Thymus (tissue), 11 donors: ENCODE results near the gene LYRM4. TPM values are rescaled to one million over a fixed set of nuclear protein-coding genes. Genes with fewer than 3 reads are reported as not detected.

Source experiments
- DNase-seq, 9 donors: peaks; one replicate each; pipeline ENCODE4 v3.0.0-alpha.2; 2013; ENCODE audit warnings: low spot score in 9 of 9, low read depth in 6 of 9, missing footprints in 1 of 9
- H3K27ac ChIP-seq, 2 donors: one replicate each; pipeline ENCODE4 v1.5.1; 2013; ENCODE audit warnings: control low read depth in 1 of 2, low read depth in 1 of 2, low read length in 1 of 2, mild to moderate bottlenecking in 1 of 2, moderate library complexity in 1 of 2
- H3K27me3 ChIP-seq, 2 donors: one replicate each; pipeline ENCODE4 v1.5.1; 2013; ENCODE audit warnings: low read length in 1 of 2; ENCODE audit not compliant: control insufficient read depth in 2 of 2, insufficient read depth in 1 of 2
- H3K36me3 ChIP-seq, 2 donors: one replicate each; pipeline ENCODE4 v1.5.1; 2013; ENCODE audit warnings: low read length in 1 of 2, mild to moderate bottlenecking in 1 of 2, moderate library complexity in 1 of 2; ENCODE audit not compliant: control insufficient read depth in 2 of 2, insufficient read depth in 2 of 2
- H3K4me1 ChIP-seq, 2 donors: one replicate each; pipeline ENCODE4 v1.5.1; 2013; ENCODE audit warnings: low read length in 2 of 2; ENCODE audit not compliant: control insufficient read depth in 2 of 2, insufficient read depth in 2 of 2
- H3K4me3 ChIP-seq, 2 donors: one replicate each; pipeline ENCODE4 v1.5.1; 2013; ENCODE audit warnings: low read length in 2 of 2, control low read depth in 1 of 2, mild to moderate bottlenecking in 1 of 2
- H3K9me3 ChIP-seq, 2 donors: one replicate each; pipeline ENCODE4 v1.5.1; 2013; ENCODE audit warnings: low read length in 1 of 2, mild to moderate bottlenecking in 1 of 2; ENCODE audit not compliant: control insufficient read depth in 2 of 2, insufficient read depth in 1 of 2
- WGBS: extraction: QIAGEN DNeasy Blood & Tissue Kit; methylation state at CpG from one replicate; pipeline ENCODE4 v1.1.7; 2013; 5-methylcytosine and 5-hydroxymethylcytosine counted together
- polyA plus RNA-seq: library from polyadenylated mRNA; stranded (reverse); fragments of 200-250 nt; gene quantifications from one replicate; pipeline ENCODE4 v1.2.3, GENCODE V29; 2013
- total RNA-seq: library from RNA; stranded (reverse); fragments of 120-200 nt; gene quantifications from one replicate; pipeline ENCODE4 v1.2.4, GENCODE V29; 2013
- donor health status: healthy.

Gene LYRM4
- total and polyA plus RNA-seq, 2 donors = 31.6 to 33.7 TPM

GRCh38 chr6:5206920-5207561, 53.7 kb downstream of the LYRM4 start:
- Histone ChIP-seq H3K4me3 (no peak overlapping the region), H3K27ac (no peak overlapping the region), H3K27me3 (no peaks in the 10 kb centered on the region), H3K4me1 (peaks cover 0 to 6% of the 10 kb centered on the region in 2 donors), H3K9me3 (no peaks in the 10 kb centered on the region), H3K36me3 (no peaks in the 10 kb centered on the region)
- DNase-seq = no peak
- WGBS = 96% methylated on average over 6 of the region's 6 CpGs

GRCh38 chr6:5205877-5206850, 54.6 kb downstream of the LYRM4 start:
- WGBS = 89% methylated on average over 7 of the region's 7 CpGs
- no peaks in the 10 kb centered on the region for H3K27me3 ChIP-seq

GRCh38 chr6:5205035-5205507, 55.7 kb downstream of the LYRM4 start:
- DNase-seq = no peak
- no peaks in the 10 kb centered on the region for H3K27me3 ChIP-seq
- no peaks in the 10 kb centered on the region for H3K36me3 ChIP-seq
- no peak overlapping the region for H3K27ac ChIP-seq
- H3K4me3 ChIP-seq = no peak overlapping the region
- H3K4me1 ChIP-seq = peaks cover 0 to 6% of the 10 kb centered on the region in 2 donors
- H3K9me3 ChIP-seq = no peaks in the 10 kb centered on the region
- WGBS = 97% methylated on average over 6 of the region's 6 CpGs

More at GRCh38 chr6:5205877-5206850, 54.6 kb downstream of the LYRM4 start:
- Histone ChIP-seq H3K27ac (peak overlapping the region in 1 of 2 donors; percentile 36), H3K4me1 (peaks cover 0 to 6% of the 10 kb centered on the region in 2 donors), H3K36me3 (no peaks in the 10 kb centered on the region), H3K4me3 (no peak overlapping the region), H3K9me3 (no peaks in the 10 kb centered on the region)
- no peak for DNase-seq

- Histone ChIP-seq H3K4me1 (peaks cover 0 to 6% of the 10 kb centered on the region in 2 donors), H3K27ac (no peak overlapping the region)
- 91% methylated on average over 4 of the region's 4 CpGs for WGBS
Observed at GRCh38 chr6:5204376-5204775, 56.4 kb downstream of the LYRM4 start.

GRCh38 chr6:5203546-5203945, 57.2 kb downstream of the LYRM4 start:
- peaks cover 0 to 6% of the 10 kb centered on the region in 2 donors for H3K4me1 ChIP-seq
- no peak overlapping the region for H3K27ac ChIP-seq
- H3K27me3 ChIP-seq = no peaks in the 10 kb centered on the region
- H3K9me3 ChIP-seq = no peaks in the 10 kb centered on the region
- no peak overlapping the region for H3K4me3 ChIP-seq
- no peaks in the 10 kb centered on the region for H3K36me3 ChIP-seq
- WGBS = 91% methylated on average over 10 of the region's 10 CpGs
- no peak for DNase-seq

More at GRCh38 chr6:5204376-5204775, 56.4 kb downstream of the LYRM4 start:
- DNase-seq = no peak
- no peaks in the 10 kb centered on the region for H3K36me3 ChIP-seq
- no peak overlapping the region for H3K4me3 ChIP-seq
- H3K9me3 ChIP-seq = no peaks in the 10 kb centered on the region
- H3K27me3 ChIP-seq = no peaks in the 10 kb centered on the region

GRCh38 chr6:5202941-5203340, 57.8 kb downstream of the LYRM4 start:
- H3K27me3 ChIP-seq = no peaks in the 10 kb centered on the region
- no peak overlapping the region for H3K27ac ChIP-seq
- 96% methylated on average over 7 of the region's 7 CpGs for WGBS
- no peaks in the 10 kb centered on the region for H3K9me3 ChIP-seq
- no peaks in the 10 kb centered on the region for H3K36me3 ChIP-seq
- no peak overlapping the region for H3K4me3 ChIP-seq
- peaks cover 0 to 6% of the 10 kb centered on the region in 2 donors for H3K4me1 ChIP-seq
- no peak for DNase-seq

GRCh38 chr6:5202206-5202605, 58.5 kb downstream of the LYRM4 start:
- no peaks in the 10 kb centered on the region for H3K9me3 ChIP-seq
- H3K27me3 ChIP-seq = no peaks in the 10 kb centered on the region
- no peak overlapping the region for H3K27ac ChIP-seq
- H3K4me1 ChIP-seq = peaks cover 0 to 6% of the 10 kb centered on the region in 2 donors
- H3K36me3 ChIP-seq = no peaks in the 10 kb centered on the region
- H3K4me3 ChIP-seq = no peak overlapping the region
- no peak for DNase-seq

- no peaks in the 10 kb centered on the region for H3K36me3 ChIP-seq
- H3K4me1 ChIP-seq = peaks cover 0 to 6% of the 10 kb centered on the region in 2 donors
- H3K27me3 ChIP-seq = no peaks in the 10 kb centered on the region
- DNase-seq = no peak
- no peak overlapping the region for H3K4me3 ChIP-seq
- no peaks in the 10 kb centered on the region for H3K9me3 ChIP-seq
- no peak overlapping the region for H3K27ac ChIP-seq
- 96% methylated on average over 5 of the region's 5 CpGs for WGBS
Observed at GRCh38 chr6:5201271-5201670, 59.5 kb downstream of the LYRM4 start.

GRCh38 chr6:5199702-5200101, 61.0 kb downstream of the LYRM4 start:
- H3K4me1 ChIP-seq = peaks cover 0 to 6% of the 10 kb centered on the region in 2 donors
- DNase-seq = no peak
- H3K27ac ChIP-seq = no peak overlapping the region
- H3K36me3 ChIP-seq = no peaks in the 10 kb centered on the region
- H3K27me3 ChIP-seq = no peaks in the 10 kb centered on the region
- no peak overlapping the region for H3K4me3 ChIP-seq
- no peaks in the 10 kb centered on the region for H3K9me3 ChIP-seq
